HepG2 (cell line): Measurements from ENCODE around the gene E2F8. TPM values are rescaled to one million over a fixed set of nuclear protein-coding genes. Genes with fewer than 3 reads are reported as not detected.

Experiments used
- AGO2 ChIP-seq: fragments of 200-400 bp; formaldehyde crosslinking; optimal IDR thresholded peaks from 2 replicates; pipeline ENCODE3; 2017; ENCODE audit warnings: mild to moderate bottlenecking, low read depth, low read length, moderate library complexity
- E2F1 ChIP-seq: sonication (generic); formaldehyde crosslinking; IDR thresholded peaks from 2 replicates; pipeline ENCODE4 v1.5.0; 2020; ENCODE audit warnings: missing genetic modification reagents
- JUND ChIP-seq: sonication (generic); formaldehyde crosslinking; IDR thresholded peaks from 2 replicates; pipeline ENCODE4 v1.8.0; 2022; ENCODE audit warnings: mild to moderate bottlenecking, missing genetic modification reagents
- KIAA2018 ChIP-seq: sonication (generic); formaldehyde crosslinking; IDR thresholded peaks from 2 replicates; pipeline ENCODE4 v1.5.0; 2020; ENCODE audit warnings: mild to moderate bottlenecking, missing genetic modification reagents, borderline replicate concordance
- PCBP1 ChIP-seq: fragments of 200-400 bp; formaldehyde crosslinking; IDR thresholded peaks from 2 replicates; pipeline ENCODE4 v1.6.1; 2017; ENCODE audit warnings: mild to moderate bottlenecking, low read depth, low read length, borderline replicate concordance
- PPARG ChIP-seq: conservative IDR thresholded peaks from 2 replicates; pipeline ENCODE4 v1.6.1; 2016; ENCODE audit warnings: missing biosample characterization, missing genetic modification reagents
- TCF7 ChIP-seq: sonication (generic); IDR thresholded peaks from 2 replicates; pipeline ENCODE4 v1.6.1; 2016; ENCODE audit warnings: antibody characterized with exemption, low read depth
- THAP9 ChIP-seq: sonication (generic); formaldehyde crosslinking; IDR thresholded peaks from 2 replicates; pipeline ENCODE4; 2020; ENCODE audit warnings: missing genetic modification reagents, mild to moderate bottlenecking, borderline replicate concordance
- ZGPAT ChIP-seq: IDR thresholded peaks from 2 replicates; pipeline ENCODE4 v1.6.1; 2016; ENCODE audit warnings: mild to moderate bottlenecking
- ZNF501 ChIP-seq: sonication (generic); formaldehyde crosslinking; IDR thresholded peaks from 2 replicates; pipeline ENCODE4 v1.5.1; 2020; ENCODE audit warnings: mild to moderate bottlenecking, moderate library complexity, missing genetic modification reagents
- ZNF530 ChIP-seq: sonication (generic); formaldehyde crosslinking; IDR thresholded peaks from 2 replicates; pipeline ENCODE4 v1.5.0; 2020; ENCODE audit warnings: low read depth, mild to moderate bottlenecking, missing genetic modification reagents
- ZNF556 ChIP-seq: sonication (generic); formaldehyde crosslinking; IDR thresholded peaks from 2 replicates; pipeline ENCODE4 v1.4.0; 2020; ENCODE audit warnings: mild to moderate bottlenecking, missing genetic modification reagents, borderline replicate concordance
- ZNF639 ChIP-seq: conservative IDR thresholded peaks from 2 replicates; pipeline ENCODE4 v1.6.1; 2018; ENCODE audit warnings: missing genetic modification reagents
- ZSCAN31 ChIP-seq: sonication (generic); formaldehyde crosslinking; IDR thresholded peaks from 2 replicates; pipeline ENCODE4 v1.5.0; 2020; ENCODE audit warnings: low read depth, mild to moderate bottlenecking, missing genetic modification reagents
- polyA plus RNA-seq, 8 experiments: library from polyadenylated mRNA; depleted of rRNA in 3 of 8; stranded (reverse) in 7 of 8; unstranded in 1 of 8; fragments of >200 nt; fragmentation: Illumina TruSeq in 4 of 8; extraction: Trizol in 4 of 8; gene quantifications; 2 replicates each; pipeline versions ENCODE4 v1.2.1 to v1.2.3, GENCODE V29; 2011 to 2016; ENCODE audit warnings: low read depth in 4 of 8, missing spikeins in 1 of 8, mixed read lengths in 1 of 8; ENCODE audit not compliant: insufficient read depth in 1 of 8
- total RNA-seq, 5 experiments: library from RNA; depleted of rRNA; stranded (reverse); fragments of >200 nt; fragmentation: Illumina TruSeq; extraction: Trizol; gene quantifications; 2 replicates each; pipeline ENCODE4 v1.2.3, GENCODE V29; 2016; ENCODE audit warnings: low read depth in 1 of 5

E2F8 gene
- total and polyA plus RNA-seq, 2 of the 13 experiments (the other 11 are each of a cell fraction or from before 2014, with no cell fraction given): 3.3 to 8.9 TPM

- TF ChIP-seq AGO2: no peak
- no peak for TF ChIP-seq JUND (CRISPR knock-in tag)
- TF ChIP-seq PPARG (CRISPR knock-in tag): peak; percentile 29; the same call in 1 of the 2 replicates
- no peak for TF ChIP-seq ZNF639 (CRISPR knock-in tag)
- 0 out of 2 replicates have a peak, but pooled peaks have one; percentile 26 for TF ChIP-seq ZNF501 (CRISPR knock-in tag)
- TF ChIP-seq KIAA2018 (CRISPR knock-in tag): no peak
- no peak for TF ChIP-seq E2F1 (CRISPR knock-in tag)
- 0 out of 2 replicates have a peak, but pooled peaks have one; percentile 21 for TF ChIP-seq ZGPAT (CRISPR knock-in tag)
- TF ChIP-seq TCF7: peak; percentile 78; the same call in 1 of the 2 replicates
- TF ChIP-seq ZNF530 (CRISPR knock-in tag): no peak
- TF ChIP-seq ZSCAN31 (CRISPR knock-in tag): no peak
- TF ChIP-seq PCBP1: no peak
- no peak for TF ChIP-seq THAP9 (CRISPR knock-in tag)
- TF ChIP-seq ZNF556: no peak
Measured at GRCh38 chr11:19253153-19253745, 12.5 kb upstream of the E2F8 start (continued).
